WTC11 (cell line): ENCODE data around the gene LGMN. TPM values are rescaled to one million over a fixed set of nuclear protein-coding genes. Genes with fewer than 3 reads are reported as not detected.

ENCODE experiments used
- ATAC-seq: fragments of 200-7000 bp; cut with Tn5 transposase; 2 replicates; pipeline ENCODE4 v1.10.0; 2021; ENCODE audit warnings: mild to moderate bottlenecking, moderate library complexity
- CTCF ChIA-PET: fragments of 300-600 bp; sonication (Branson Sonifier 250); formaldehyde crosslinking; loops from one replicate; lab custom pipeline; 2021; ENCODE audit warnings: antibody characterized with exemption; lab: Charles Lee
- POLR2A ChIA-PET: fragments of 350-600 bp; sonication (Branson Sonifier 250); formaldehyde crosslinking; loops from one replicate; lab custom pipeline; 2021; ENCODE audit warnings: antibody characterized with exemption; lab: Charles Lee
- DNase-seq: peaks from one replicate; pipeline ENCODE4 v3.0.0; 2021; ENCODE audit warnings: low spot score
- H3K27ac Mint-ChIP-seq: 2 replicates; pipeline ENCODE4 v1.8.0; 2021; ENCODE audit warnings: mixed read lengths
- H3K27me3 Mint-ChIP-seq: 2 replicates; pipeline ENCODE4 v1.8.0; 2021; ENCODE audit warnings: low read depth, mild to moderate bottlenecking, moderate library complexity, mixed read lengths
- H3K36me3 Mint-ChIP-seq: 2 replicates; pipeline ENCODE4 v1.8.0; 2021; ENCODE audit warnings: mixed read lengths
- H3K4me1 Mint-ChIP-seq: 2 replicates; pipeline ENCODE4 v1.8.0; 2022; ENCODE audit warnings: mixed read lengths
- H3K4me3 Mint-ChIP-seq: 2 replicates; pipeline ENCODE4 v1.8.0; 2021; ENCODE audit warnings: mild to moderate bottlenecking, moderate library complexity, mixed read lengths
- H3K9me3 Mint-ChIP-seq: 2 replicates; pipeline ENCODE4 v1.8.0; 2021; ENCODE audit warnings: mixed read lengths
- CREB1 ChIP-seq: sonication (generic); formaldehyde crosslinking; IDR thresholded peaks from 2 replicates; pipeline ENCODE4 v1.8.0; 2023; ENCODE audit warnings: mild to moderate bottlenecking, missing genetic modification reagents
- E2F1 ChIP-seq: sonication (generic); formaldehyde crosslinking; IDR thresholded peaks from 2 replicates; pipeline ENCODE4 v1.8.0; 2022; ENCODE audit warnings: mild to moderate bottlenecking, missing genetic modification reagents
- FOXP4 ChIP-seq: sonication (generic); formaldehyde crosslinking; IDR thresholded peaks from 2 replicates; pipeline ENCODE4 v1.8.0; 2022; ENCODE audit warnings: mild to moderate bottlenecking, missing genetic modification reagents
- GTF2I ChIP-seq: fragments of 250-450 bp; sonication (Bioruptor Pico); conservative IDR thresholded peaks from 2 replicates; pipeline ENCODE4 v1.4.0; 2021; ENCODE audit warnings: mild to moderate bottlenecking
- HMGXB4 ChIP-seq: sonication (generic); formaldehyde crosslinking; IDR thresholded peaks from 2 replicates; pipeline ENCODE4 v1.8.1; 2023; ENCODE audit warnings: mild to moderate bottlenecking, moderate library complexity, missing genetic modification reagents
- IRF1 ChIP-seq: sonication (generic); formaldehyde crosslinking; IDR thresholded peaks from 2 replicates; pipeline ENCODE4 v1.8.0; 2023; ENCODE audit warnings: missing genetic modification reagents
- JAZF1 ChIP-seq: fragments of 250-450 bp; sonication (Bioruptor Pico); IDR thresholded peaks from 2 replicates; pipeline ENCODE4 v1.9.0; 2021; ENCODE audit warnings: moderate library complexity, mild to moderate bottlenecking, inconsistent platforms
- JUN ChIP-seq: sonication (generic); formaldehyde crosslinking; IDR thresholded peaks from 2 replicates; pipeline ENCODE4 v1.8.0; 2023; ENCODE audit warnings: mild to moderate bottlenecking, missing genetic modification reagents
- MAX ChIP-seq: sonication (generic); formaldehyde crosslinking; IDR thresholded peaks from 2 replicates; pipeline ENCODE4 v1.8.0; 2022; ENCODE audit warnings: mild to moderate bottlenecking, missing genetic modification reagents
- NR2C2 ChIP-seq: sonication (generic); formaldehyde crosslinking; IDR thresholded peaks from 2 replicates; pipeline ENCODE4 v1.8.0; 2022; ENCODE audit warnings: mild to moderate bottlenecking, missing genetic modification reagents
- SMAD3 ChIP-seq: sonication (generic); formaldehyde crosslinking; IDR thresholded peaks from 2 replicates; pipeline ENCODE4 v1.8.0; 2022; ENCODE audit warnings: missing genetic modification reagents, mild to moderate bottlenecking, borderline replicate concordance
- SP1 ChIP-seq: sonication (generic); formaldehyde crosslinking; conservative IDR thresholded peaks from 2 replicates; pipeline ENCODE4 v1.8.1; 2022; ENCODE audit warnings: missing genetic modification reagents
- TEAD4 ChIP-seq: sonication (generic); formaldehyde crosslinking; IDR thresholded peaks from 2 replicates; pipeline ENCODE4 v1.8.0; 2022; ENCODE audit warnings: mild to moderate bottlenecking, missing genetic modification reagents
- USF1 ChIP-seq: sonication (generic); formaldehyde crosslinking; IDR thresholded peaks from 2 replicates; pipeline ENCODE4 v1.8.0; 2022; ENCODE audit warnings: mild to moderate bottlenecking, missing genetic modification reagents
- ZMAT4 ChIP-seq: fragments of 250-450 bp; sonication (Bioruptor Pico); IDR thresholded peaks from 2 replicates; pipeline ENCODE4 v1.9.0; 2021; ENCODE audit warnings: mild to moderate bottlenecking
- ZNF317 ChIP-seq: sonication (generic); formaldehyde crosslinking; IDR thresholded peaks from 2 replicates; pipeline ENCODE4 v1.8.1; 2023; ENCODE audit warnings: low read depth, mild to moderate bottlenecking, moderate library complexity, missing genetic modification reagents, borderline replicate concordance
- ZNF425 ChIP-seq: fragments of 250-450 bp; sonication (Bioruptor Pico); conservative IDR thresholded peaks from 2 replicates; pipeline ENCODE4 v1.9.0; 2021; ENCODE audit warnings: mild to moderate bottlenecking
- ZSCAN18 ChIP-seq: fragments of 250-450 bp; sonication (Bioruptor Pico); IDR thresholded peaks from 2 replicates; pipeline ENCODE4 v2.1.2; 2022; ENCODE audit warnings: mild to moderate bottlenecking, moderate library complexity
- total RNA-seq: library from RNA; stranded (reverse); gene quantifications from 3 replicates; pipeline ENCODE4 v1.2.3, GENCODE V29; 2021

Gene LGMN
- total RNA-seq, 1 experiment from 2014 or later: 55.7 TPM

GRCh38 chr14:92686411-92686899 lies 62.0 kb downstream of the LGMN start (continued):
- TF ChIP-seq ZNF425 (no peak), SMAD3 (CRISPR knock-in tag) (no peak), CREB1 (CRISPR knock-in tag) (no peak), ZNF317 (no peak), MAX (CRISPR knock-in tag) (no peak), GTF2I (CRISPR knock-in tag) (no peak), TEAD4 (CRISPR knock-in tag) (no peak)

- Mint-ChIP-seq H3K4me3 (no peak overlapping the region), H3K27ac (no peak overlapping the region), H3K9me3 (no peaks in the 10 kb centered on the region), H3K4me1 (no peaks in the 10 kb centered on the region), H3K36me3 (no peaks in the 10 kb centered on the region), H3K27me3 (peaks cover 25% of the 10 kb centered on the region)
- CTCF ChIA-PET: interaction anchor here (1.2 to 4.8 kb wide), 15 partner anchors 9 to 429 kb away, joined by 3 to 32 read pairs (median 10); partner anchors contain the start of genes ITPK1 and LGMN
- POLR2A ChIA-PET: no interaction called here
- TF ChIP-seq E2F1 (CRISPR knock-in tag) (no peak), FOXP4 (CRISPR knock-in tag) (no peak), HMGXB4 (no peak), ZSCAN18 (CRISPR knock-in tag) (no peak), SP1 (CRISPR knock-in tag) (no peak)
- ATAC-seq (no peak), DNase-seq (no peak)
Measured at GRCh38 chr14:92685784-92686355, 62.6 kb downstream of the LGMN start.

- POLR2A ChIA-PET: no interaction called here
- CTCF ChIA-PET: interaction anchor here (0.6 to 1.9 kb wide), 8 partner anchors 8 to 916 kb away, joined by 3 to 10 read pairs (median 4); no protein-coding TSS in a partner anchor
- Mint-ChIP-seq H3K4me1 (no peaks in the 10 kb centered on the region), H3K4me3 (no peak overlapping the region), H3K27me3 (peaks cover 25% of the 10 kb centered on the region), H3K9me3 (no peaks in the 10 kb centered on the region), H3K36me3 (no peaks in the 10 kb centered on the region), H3K27ac (no peak overlapping the region)
- DNase-seq: peak; percentile 76
- 0 out of 2 replicates have a peak, but pooled peaks have one; percentile 2 for ATAC-seq
- TF ChIP-seq JAZF1 (CRISPR knock-in tag) (no peak), E2F1 (CRISPR knock-in tag) (no peak), ZMAT4 (CRISPR knock-in tag) (no peak), JUN (CRISPR knock-in tag) (no peak), SP1 (CRISPR knock-in tag) (no peak), USF1 (CRISPR knock-in tag) (no peak), IRF1 (no peak), NR2C2 (CRISPR knock-in tag) (no peak)
Measured at GRCh38 chr14:92684801-92685560, 63.4 kb downstream of the LGMN start.
